Large intestine (tissue), 12 donors: ENCODE data around the gene KDM5D. TPM values are rescaled to one million over a fixed set of nuclear protein-coding genes. Genes with fewer than 3 reads are reported as not detected.

ENCODE experiments used
- DNase-seq, 2 donors: peaks; one replicate each; pipeline versions ENCODE4 v3.0.0 to v3.0.0-alpha.2; 2013
- H3K27ac ChIP-seq: one replicate; pipeline ENCODE4 v1.5.1; 2013; ENCODE audit warnings: low read length
- H3K27me3 ChIP-seq: 2 replicates; pipeline ENCODE4 v1.6.1; 2013; ENCODE audit warnings: low read length; ENCODE audit not compliant: control insufficient read depth, insufficient read depth
- H3K36me3 ChIP-seq: 2 replicates; pipeline ENCODE4 v1.6.1; 2013; ENCODE audit warnings: low read length; ENCODE audit not compliant: control insufficient read depth, insufficient read depth
- H3K4me1 ChIP-seq: one replicate; pipeline ENCODE4 v1.6.1; 2013; ENCODE audit warnings: low read length; ENCODE audit not compliant: control insufficient read depth, insufficient read depth
- H3K4me3 ChIP-seq: one replicate; pipeline ENCODE4 v1.5.1; 2013; ENCODE audit warnings: low read length
- H3K9me3 ChIP-seq: one replicate; pipeline ENCODE4 v1.6.1; 2013; ENCODE audit warnings: mild to moderate bottlenecking, low read depth, low read length, moderate library complexity; ENCODE audit not compliant: control insufficient read depth
- WGBS: methylation state at CpG from one replicate; pipeline ENCODE4 v1.1.5; 2013; ENCODE audit warnings: low lambda C conversion rate; ENCODE audit not compliant: insufficient coverage; 5-methylcytosine and 5-hydroxymethylcytosine counted together
- long read RNA-seq, 11 donors: transcript quantifications; one replicate each; lab custom pipeline, GENCODE V29; 2026
- polyA plus RNA-seq: library from polyadenylated mRNA; unstranded; fragments of 120-200 nt; gene quantifications from one replicate; pipeline ENCODE4 v1.2.1, GENCODE V29; 2013

The KDM5D gene
- polyA plus RNA-seq, result 66.3 TPM
- long read RNA-seq, donor 1, result 0 reads
- long read RNA-seq, donor 2, full-length matches to known transcripts, result 2 of 2 reads
- long read RNA-seq, donor 2, partial matches to known transcripts, result 0 of 2 reads
- long read RNA-seq, donor 2, other reads (novel, unspliced or antisense), result 0 of 2 reads
- long read RNA-seq, donor 3, full-length matches to known transcripts, result 1 of 1 reads
- long read RNA-seq, donor 3, partial matches to known transcripts, result 0 of 1 reads
- long read RNA-seq, donor 3, other reads (novel, unspliced or antisense), result 0 of 1 reads
- long read RNA-seq, donor 4, result 0 reads
- long read RNA-seq, donor 5, result 0 reads
- long read RNA-seq, donor 6, result 0 reads
- long read RNA-seq, donor 7, result 0 reads
- long read RNA-seq, donor 8, result 0 reads
- long read RNA-seq, donor 9, result 0 reads
- long read RNA-seq, donor 10, full-length matches to known transcripts, result 1 of 1 reads
- long read RNA-seq, donor 10, partial matches to known transcripts, result 0 of 1 reads
- long read RNA-seq, donor 10, other reads (novel, unspliced or antisense), result 0 of 1 reads
- long read RNA-seq, donor 11, result 0 reads

- Histone ChIP-seq H3K27ac (peak within 1 kb of the TSS; percentile 71), H3K4me1 (no peaks in the 10 kb centered on the region), H3K27me3 (no peaks in the 10 kb centered on the region), H3K4me3 (peak within 1 kb of the TSS; percentile 62), H3K36me3 (peaks cover 7% of the 10 kb centered on the region), H3K9me3 (no peaks in the 10 kb centered on the region)
- peak in 1 of 2 donors; percentile 89 for DNase-seq
- no CpG with 5 or more reads among the region's 52 CpGs for WGBS
Measured at GRCh38 chrY:19744381-19745378, at the start of gene KDM5D. Gene KDM5D (minus strand): TSS chrY:19744726. CDS start chrY:19744534, 192 bp downstream.

DNA sequence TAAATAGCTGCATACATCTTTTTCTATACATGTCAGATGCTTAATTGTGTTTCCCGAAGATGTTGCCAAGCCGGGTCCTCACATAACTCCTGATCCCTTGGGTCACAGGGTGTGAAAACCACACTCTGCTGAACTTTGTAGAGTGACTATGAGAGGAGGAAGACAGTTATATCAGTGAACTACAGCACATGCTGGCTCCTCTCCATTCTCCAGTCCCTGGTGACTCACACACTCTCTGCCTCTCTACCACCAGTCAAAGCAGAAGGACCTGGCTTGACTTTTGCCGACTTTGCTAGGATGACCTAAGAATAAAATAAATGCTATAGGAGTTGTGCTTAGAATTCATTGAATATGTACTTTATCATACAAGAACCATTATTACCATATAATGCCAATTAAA, 23.8 kb upstream of the KDM5D start:
- Histone ChIP-seq H3K4me1 (no peaks in the 10 kb centered on the region), H3K9me3 (no peaks in the 10 kb centered on the region), H3K27me3 (no peaks in the 10 kb centered on the region), H3K27ac (no peak overlapping the region), H3K4me3 (no peak overlapping the region), H3K36me3 (no peaks in the 10 kb centered on the region)
- DNase-seq, result no peak
- WGBS, result no CpG with 5 or more reads among the region's 3 CpGs

DNA sequence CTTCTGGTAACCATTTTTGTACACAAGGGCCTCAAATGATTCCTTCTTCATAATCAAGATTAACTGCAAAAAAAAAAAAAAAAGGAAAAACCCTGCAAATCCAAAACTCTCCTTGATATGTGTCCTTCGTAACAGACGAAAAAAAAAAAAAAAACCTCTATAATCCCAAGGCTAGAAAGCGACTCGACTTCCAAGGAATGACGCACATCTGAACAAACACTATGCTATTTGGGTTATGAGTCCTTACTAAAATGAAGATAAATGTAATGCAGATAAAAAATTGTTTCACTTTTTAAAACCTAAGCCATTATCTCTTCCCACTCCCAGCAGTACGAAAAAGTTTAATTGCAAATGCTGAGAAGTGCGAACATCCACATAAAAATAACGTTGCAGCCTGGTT, 1.2 kb downstream of the KDM5D start:
- Histone ChIP-seq H3K27me3 (no peaks in the 10 kb centered on the region), H3K36me3 (peaks cover 9% of the 10 kb centered on the region), H3K4me1 (no peaks in the 10 kb centered on the region), H3K4me3 (peak overlapping the region; percentile 62), H3K27ac (no peak overlapping the region), H3K9me3 (no peaks in the 10 kb centered on the region)
- DNase-seq, result no peak
- WGBS, result no CpG with 5 or more reads among the region's 8 CpGs

GRCh38 chrY:19742153-19742552, 2.4 kb downstream of the KDM5D start:
- Histone ChIP-seq H3K9me3 (no peaks in the 10 kb centered on the region), H3K4me1 (no peaks in the 10 kb centered on the region), H3K4me3 (no peak overlapping the region), H3K27me3 (no peaks in the 10 kb centered on the region), H3K27ac (no peak overlapping the region), H3K36me3 (peaks cover 9% of the 10 kb centered on the region)
- no peak for DNase-seq

- H3K9me3 ChIP-seq, result no peaks in the 10 kb centered on the region
- H3K4me3 ChIP-seq, result no peak overlapping the region
- H3K27me3 ChIP-seq, result no peaks in the 10 kb centered on the region
- no peaks in the 10 kb centered on the region for H3K4me1 ChIP-seq
- peaks cover 22% of the 10 kb centered on the region for H3K36me3 ChIP-seq
- WGBS, result no CpG with 5 or more reads among the region's 1 CpG
- no peak for DNase-seq
- H3K27ac ChIP-seq, result no peak overlapping the region
Measured at GRCh38 chrY:19734425-19734824, 10.1 kb downstream of the KDM5D start.

DNA sequence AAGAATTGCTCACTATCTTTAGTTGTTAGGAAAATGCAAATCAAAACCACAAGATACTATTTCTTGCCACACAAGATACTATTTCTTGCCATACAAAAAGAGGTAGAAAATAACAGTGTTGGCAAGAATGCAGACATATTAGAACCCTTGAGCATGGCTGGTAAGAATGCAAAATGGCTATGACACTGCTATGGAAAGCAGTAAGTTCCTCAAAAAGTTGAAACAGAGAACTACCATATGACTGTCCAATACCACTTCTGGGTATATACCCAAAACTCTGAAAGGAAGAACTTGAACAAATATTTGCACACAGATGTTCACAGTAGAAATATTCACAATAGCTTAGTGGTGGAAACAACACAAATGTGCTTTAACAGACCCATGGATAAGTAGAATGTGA, 26.6 kb downstream of the KDM5D start:
- Histone ChIP-seq H3K36me3 (peaks cover 43% of the 10 kb centered on the region), H3K4me1 (no peaks in the 10 kb centered on the region), H3K27ac (no peak overlapping the region), H3K9me3 (no peaks in the 10 kb centered on the region), H3K4me3 (no peak overlapping the region), H3K27me3 (no peaks in the 10 kb centered on the region)
- DNase-seq, result no peak

GRCh38 chrY:19717146-19717545, 27.4 kb downstream of the KDM5D start:
- no peak for DNase-seq
- Histone ChIP-seq H3K4me1 (no peaks in the 10 kb centered on the region), H3K27ac (no peak overlapping the region), H3K27me3 (no peaks in the 10 kb centered on the region), H3K36me3 (peaks cover 42% of the 10 kb centered on the region), H3K9me3 (no peaks in the 10 kb centered on the region), H3K4me3 (no peak overlapping the region)
- WGBS, result no CpG with 5 or more reads among the region's 3 CpGs

GRCh38 chrY:19715226-19715625, 29.3 kb downstream of the KDM5D start:
- H3K27me3 ChIP-seq, result no peaks in the 10 kb centered on the region
- no peak overlapping the region for H3K4me3 ChIP-seq
- peaks cover 32% of the 10 kb centered on the region for H3K36me3 ChIP-seq
- H3K27ac ChIP-seq, result no peak overlapping the region
- H3K4me1 ChIP-seq, result no peaks in the 10 kb centered on the region
- H3K9me3 ChIP-seq, result no peaks in the 10 kb centered on the region
- no peak for DNase-seq
- WGBS, result no CpG with 5 or more reads among the region's 5 CpGs

DNA sequence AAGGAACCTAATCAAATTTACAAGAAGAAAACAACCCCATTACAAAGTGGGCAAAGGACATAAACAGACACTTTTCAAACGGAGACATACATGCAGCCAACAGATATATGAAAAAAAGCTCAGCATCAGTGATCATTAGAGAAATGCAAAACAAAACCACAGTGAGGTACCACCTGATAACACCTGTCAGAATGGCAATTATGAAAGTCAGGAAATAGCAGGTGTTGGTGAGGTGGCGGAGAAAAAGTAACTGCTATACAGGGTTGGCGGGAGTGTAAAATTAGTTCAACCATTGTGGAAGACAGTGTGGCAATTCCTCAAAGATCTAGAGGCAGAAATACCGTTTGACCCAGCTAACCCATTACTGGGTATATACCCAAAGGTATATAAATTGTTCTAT, 31.1 kb downstream of the KDM5D start:
- Histone ChIP-seq H3K9me3 (no peaks in the 10 kb centered on the region), H3K27me3 (no peaks in the 10 kb centered on the region), H3K27ac (no peak overlapping the region), H3K36me3 (peaks cover 43% of the 10 kb centered on the region), H3K4me3 (no peak overlapping the region), H3K4me1 (no peaks in the 10 kb centered on the region)
- WGBS, result no CpG with 5 or more reads among the region's 4 CpGs
- DNase-seq, result no peak

GRCh38 chrY:19706273-19706672, 38.3 kb downstream of the KDM5D start:
- Histone ChIP-seq H3K27ac (no peak overlapping the region), H3K9me3 (no peaks in the 10 kb centered on the region), H3K36me3 (peaks cover 48% of the 10 kb centered on the region), H3K27me3 (no peaks in the 10 kb centered on the region), H3K4me3 (no peak overlapping the region), H3K4me1 (no peaks in the 10 kb centered on the region)
- no CpG with 5 or more reads among the region's 14 CpGs for whole genome bisulfite sequencing
- no peak for DNase-seq
